SK-N-SH (cell line): ENCODE data around the gene PATL2.
"Not testable (repeated sequence)": the region's sequence is repeated elsewhere in the genome, so short reads cannot be mapped to it uniquely, and the experiment has no call there.

Experiments
- EZH2phosphoT487 ChIP-seq: fragments of 200-600 bp; sonication (generic); IDR thresholded peaks from 2 replicates; pipeline ENCODE4 v1.6.1; 2017; ENCODE audit warnings: low read depth, mixed run types, mild to moderate bottlenecking, antibody characterized with exemption, moderate library complexity, borderline replicate concordance
- JUND ChIP-seq: IDR thresholded peaks from 2 replicates; pipeline ENCODE4 v1.4.0; 2012
- NFIC ChIP-seq: IDR thresholded peaks from 2 replicates; pipeline ENCODE4 v1.4.0; 2012; ENCODE audit warnings: borderline replicate concordance
- TF ChIP-seq, protein P1 (sequence below): fragments of 200-600 bp; sonication (generic); IDR thresholded peaks from 2 replicates; pipeline ENCODE4 v1.6.1; 2017; ENCODE audit warnings: antibody characterized with exemption, mild to moderate bottlenecking, moderate library complexity
- TF ChIP-seq, protein P2 (sequence below): IDR thresholded peaks from 2 replicates; pipeline ENCODE4 v1.4.0; 2012; ENCODE audit warnings: low read depth

DNA sequence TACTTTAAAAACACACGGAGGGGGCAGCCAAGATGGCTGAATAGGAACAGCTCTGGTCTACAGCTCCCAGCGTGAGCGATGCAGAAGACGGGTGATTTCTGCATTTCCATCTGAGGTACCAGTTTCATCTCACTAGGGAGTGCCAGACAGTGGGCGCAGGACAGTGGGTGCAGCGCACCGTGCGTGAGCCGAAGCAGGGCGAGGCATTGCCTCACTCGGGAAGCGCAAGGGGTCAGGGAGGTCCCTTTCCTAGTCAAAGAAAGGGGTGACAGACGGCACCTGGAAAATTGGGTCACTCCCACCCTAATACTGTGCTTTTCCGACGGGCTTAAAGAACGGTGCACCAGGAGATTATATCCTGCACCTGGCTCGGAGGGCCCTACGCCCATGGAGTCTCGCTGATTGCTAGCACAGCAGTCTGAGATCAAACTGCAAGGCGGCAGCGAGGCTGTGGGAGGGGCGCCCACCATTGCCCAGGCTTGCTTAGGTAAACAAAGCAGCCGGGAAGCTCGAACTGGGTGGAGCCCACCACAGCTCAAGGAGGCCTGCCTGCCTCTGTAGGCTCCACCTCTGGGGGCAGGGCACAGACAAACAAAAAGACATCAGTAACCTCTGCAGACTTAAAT is 28.2 kb upstream of the PATL2 start:
- TF ChIP-seq, protein P1, sequence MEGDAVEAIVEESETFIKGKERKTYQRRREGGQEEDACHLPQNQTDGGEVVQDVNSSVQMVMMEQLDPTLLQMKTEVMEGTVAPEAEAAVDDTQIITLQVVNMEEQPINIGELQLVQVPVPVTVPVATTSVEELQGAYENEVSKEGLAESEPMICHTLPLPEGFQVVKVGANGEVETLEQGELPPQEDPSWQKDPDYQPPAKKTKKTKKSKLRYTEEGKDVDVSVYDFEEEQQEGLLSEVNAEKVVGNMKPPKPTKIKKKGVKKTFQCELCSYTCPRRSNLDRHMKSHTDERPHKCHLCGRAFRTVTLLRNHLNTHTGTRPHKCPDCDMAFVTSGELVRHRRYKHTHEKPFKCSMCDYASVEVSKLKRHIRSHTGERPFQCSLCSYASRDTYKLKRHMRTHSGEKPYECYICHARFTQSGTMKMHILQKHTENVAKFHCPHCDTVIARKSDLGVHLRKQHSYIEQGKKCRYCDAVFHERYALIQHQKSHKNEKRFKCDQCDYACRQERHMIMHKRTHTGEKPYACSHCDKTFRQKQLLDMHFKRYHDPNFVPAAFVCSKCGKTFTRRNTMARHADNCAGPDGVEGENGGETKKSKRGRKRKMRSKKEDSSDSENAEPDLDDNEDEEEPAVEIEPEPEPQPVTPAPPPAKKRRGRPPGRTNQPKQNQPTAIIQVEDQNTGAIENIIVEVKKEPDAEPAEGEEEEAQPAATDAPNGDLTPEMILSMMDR = not testable (repeated sequence)
- TF ChIP-seq NFIC, EZH2phosphoT487, JUND: not testable (repeated sequence)
- TF ChIP-seq, protein P2, sequence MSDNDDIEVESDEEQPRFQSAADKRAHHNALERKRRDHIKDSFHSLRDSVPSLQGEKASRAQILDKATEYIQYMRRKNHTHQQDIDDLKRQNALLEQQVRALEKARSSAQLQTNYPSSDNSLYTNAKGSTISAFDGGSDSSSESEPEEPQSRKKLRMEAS = not testable (repeated sequence)
